OCI-LY7 (cell line): Measurements from ENCODE around the gene PRRG3. TPM values are rescaled to one million over a fixed set of nuclear protein-coding genes. Genes with fewer than 3 reads are reported as not detected.

Source experiments
- BruUV-seq: library from RNA; stranded (reverse); fragments of 400-500 nt; replicated peaks from 2 replicates; lab custom pipeline; 2021; lab: Mats Ljungman, UMichigan
- CTCF ChIA-PET: fragments of 300-600 bp; sonication (Branson Sonifier 250); formaldehyde crosslinking; loops from one replicate; lab custom pipeline; 2022; ENCODE audit warnings: antibody characterized with exemption; ENCODE audit not compliant: unreplicated experiment; lab: Charles Lee
- POLR2A ChIA-PET: fragments of 300-600 bp; sonication (Branson Sonifier 250); formaldehyde crosslinking; loops from one replicate; lab custom pipeline; 2022; ENCODE audit warnings: antibody characterized with exemption; lab: Charles Lee
- DNase-seq: peaks from one replicate; pipeline ENCODE4 v3.0.0-alpha.2; 2015; ENCODE audit warnings: low spot score
- H2AFZ ChIP-seq: fragments of 200-600 bp; sonication (generic), shearing (Covaris generic); 2 replicates; pipeline ENCODE4 v1.6.1; 2014; ENCODE audit warnings: mild to moderate bottlenecking, antibody characterized with exemption, low read length, moderate library complexity
- H3K27ac ChIP-seq: fragments of 200-600 bp; sonication (generic); 2 replicates; pipeline ENCODE4 v1.5.1; 2014; ENCODE audit warnings: mixed run types, low read depth, mild to moderate bottlenecking, moderate library complexity, low read length, inconsistent platforms; ENCODE audit not compliant: poor library complexity, severe bottlenecking
- H3K36me3 ChIP-seq: fragments of 200-600 bp; sonication (generic); 2 replicates; pipeline ENCODE4 v1.6.1; 2014; ENCODE audit warnings: mild to moderate bottlenecking, antibody characterized with exemption, low read length, moderate library complexity, mixed read lengths; ENCODE audit not compliant: insufficient read depth
- H3K4me1 ChIP-seq: fragments of 200-600 bp; sonication (generic); 2 replicates; pipeline ENCODE4 v1.5.1; 2014; ENCODE audit warnings: mild to moderate bottlenecking, low read length; ENCODE audit not compliant: insufficient read depth, poor library complexity, severe bottlenecking
- H3K4me2 ChIP-seq: fragments of 200-600 bp; sonication (generic); 2 replicates; pipeline ENCODE4 v1.6.1; 2014; ENCODE audit warnings: mild to moderate bottlenecking, low read length
- H3K4me3 ChIP-seq: fragments of 200-600 bp; sonication (generic); 2 replicates; pipeline ENCODE4 v1.5.1; 2014; ENCODE audit warnings: mild to moderate bottlenecking, low read depth, low read length; ENCODE audit not compliant: poor library complexity, severe bottlenecking
- H3K79me2 ChIP-seq: fragments of 200-600 bp; sonication (generic); 2 replicates; pipeline ENCODE4 v1.6.1; 2016; ENCODE audit warnings: low read depth, mild to moderate bottlenecking, low read length, moderate library complexity, mixed read lengths; ENCODE audit not compliant: insufficient read depth
- H3K9me2 ChIP-seq: fragments of 200-600 bp; sonication (generic); 2 replicates; pipeline ENCODE4 v1.6.1; 2016; ENCODE audit warnings: mild to moderate bottlenecking, low read length, mixed read lengths; ENCODE audit not compliant: insufficient read depth
- H3K9me3 ChIP-seq: fragments of 200-600 bp; sonication (generic); 2 replicates; pipeline ENCODE4 v1.6.1; 2014; ENCODE audit warnings: mild to moderate bottlenecking, mixed run types, low read length, mixed read lengths
- H4K20me1 ChIP-seq: fragments of 200-600 bp; sonication (generic); 2 replicates; pipeline ENCODE4 v1.6.1; 2014; ENCODE audit warnings: mild to moderate bottlenecking, antibody characterized with exemption, low read length, moderate library complexity, mixed read lengths; ENCODE audit not compliant: insufficient read depth
- EZH2phosphoT487 ChIP-seq: fragments of 200-600 bp; sonication (generic); IDR thresholded peaks from 2 replicates; pipeline ENCODE4 v1.6.1; 2018; ENCODE audit warnings: low read depth, borderline replicate concordance, mild to moderate bottlenecking, mixed run types, antibody characterized with exemption, low read length, moderate library complexity, mixed read lengths
- intact Hi-C: fragments of 100-400 bp; cut with micrococcal nuclease; formaldehyde crosslinking; loops from one replicate; pipeline ENCODE4 v1.10.0; 2022; ENCODE audit not compliant: unreplicated experiment
- total RNA-seq, 2 experiments: library from RNA; depleted of rRNA in 1 of 2; stranded (reverse); fragments of >200 nt in 1 of 2; shearing (Covaris generic) in 1 of 2; gene quantifications; 2 replicates each; pipeline ENCODE4 v1.2.3, GENCODE V29; 2014 to 2022
- TF ChIP-seq, protein P1 (sequence below): fragments of 200-600 bp; sonication (generic); conservative IDR thresholded peaks from 2 replicates; pipeline ENCODE4 v1.5.1; 2014; ENCODE audit warnings: mild to moderate bottlenecking, antibody characterized with exemption, low read length, moderate library complexity, mixed read lengths

PRRG3 gene
- total RNA-seq, 2 experiments from 2014 or later, result not detected

DNA sequence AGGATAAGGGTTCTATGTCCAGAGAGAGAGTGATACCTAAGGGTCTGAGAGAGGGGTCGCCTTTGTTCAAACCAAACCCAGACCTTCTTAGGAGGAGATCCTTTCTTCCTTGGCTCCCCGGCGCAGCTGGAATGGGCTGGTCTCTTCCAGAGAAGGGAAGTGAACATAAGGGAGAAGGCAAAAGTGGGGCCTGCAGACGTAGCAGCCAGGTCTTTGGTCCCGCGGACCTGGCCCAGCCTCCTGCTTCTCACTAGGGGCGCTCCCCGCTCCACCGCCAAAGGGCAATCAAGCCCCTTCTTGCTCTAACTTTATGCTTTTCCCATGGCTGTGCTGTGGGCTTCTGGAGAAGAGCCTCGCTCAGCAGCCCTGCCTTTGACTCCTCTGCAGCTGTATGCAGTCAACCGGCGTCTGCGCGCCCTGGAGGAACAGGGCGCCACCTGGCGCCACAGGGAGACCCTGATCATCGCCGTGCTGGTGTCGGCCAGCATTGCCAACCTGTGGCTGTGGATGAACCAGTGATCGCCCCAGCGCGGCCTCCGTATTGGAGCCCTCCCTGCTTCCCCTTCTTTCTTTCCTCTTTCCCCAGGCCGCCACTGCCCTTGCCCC lies 27.1 kb downstream of the PRRG3 start:
- peak; percentile 10 for DNase-seq
- intact Hi-C loops, result no loop called here
- ChIA-PET POLR2A (no interaction called here), CTCF (no interaction called here)
- Histone ChIP-seq H3K9me3 (no peaks in the 10 kb centered on the region), H2AFZ (no peak overlapping the region), H3K27ac (no peak overlapping the region), H3K79me2 (no peaks in the 10 kb centered on the region), H3K4me1 (no peaks in the 10 kb centered on the region), H4K20me1 (no peaks in the 10 kb centered on the region), H3K36me3 (no peaks in the 10 kb centered on the region), H3K4me3 (no peak overlapping the region), H3K4me2 (no peak overlapping the region), H3K9me2 (no peaks in the 10 kb centered on the region)
- TF ChIP-seq, protein P1, sequence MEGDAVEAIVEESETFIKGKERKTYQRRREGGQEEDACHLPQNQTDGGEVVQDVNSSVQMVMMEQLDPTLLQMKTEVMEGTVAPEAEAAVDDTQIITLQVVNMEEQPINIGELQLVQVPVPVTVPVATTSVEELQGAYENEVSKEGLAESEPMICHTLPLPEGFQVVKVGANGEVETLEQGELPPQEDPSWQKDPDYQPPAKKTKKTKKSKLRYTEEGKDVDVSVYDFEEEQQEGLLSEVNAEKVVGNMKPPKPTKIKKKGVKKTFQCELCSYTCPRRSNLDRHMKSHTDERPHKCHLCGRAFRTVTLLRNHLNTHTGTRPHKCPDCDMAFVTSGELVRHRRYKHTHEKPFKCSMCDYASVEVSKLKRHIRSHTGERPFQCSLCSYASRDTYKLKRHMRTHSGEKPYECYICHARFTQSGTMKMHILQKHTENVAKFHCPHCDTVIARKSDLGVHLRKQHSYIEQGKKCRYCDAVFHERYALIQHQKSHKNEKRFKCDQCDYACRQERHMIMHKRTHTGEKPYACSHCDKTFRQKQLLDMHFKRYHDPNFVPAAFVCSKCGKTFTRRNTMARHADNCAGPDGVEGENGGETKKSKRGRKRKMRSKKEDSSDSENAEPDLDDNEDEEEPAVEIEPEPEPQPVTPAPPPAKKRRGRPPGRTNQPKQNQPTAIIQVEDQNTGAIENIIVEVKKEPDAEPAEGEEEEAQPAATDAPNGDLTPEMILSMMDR, result peak; percentile 61
- TF ChIP-seq EZH2phosphoT487, result no peak
- BruUV-seq, result no TSS peak

DNA sequence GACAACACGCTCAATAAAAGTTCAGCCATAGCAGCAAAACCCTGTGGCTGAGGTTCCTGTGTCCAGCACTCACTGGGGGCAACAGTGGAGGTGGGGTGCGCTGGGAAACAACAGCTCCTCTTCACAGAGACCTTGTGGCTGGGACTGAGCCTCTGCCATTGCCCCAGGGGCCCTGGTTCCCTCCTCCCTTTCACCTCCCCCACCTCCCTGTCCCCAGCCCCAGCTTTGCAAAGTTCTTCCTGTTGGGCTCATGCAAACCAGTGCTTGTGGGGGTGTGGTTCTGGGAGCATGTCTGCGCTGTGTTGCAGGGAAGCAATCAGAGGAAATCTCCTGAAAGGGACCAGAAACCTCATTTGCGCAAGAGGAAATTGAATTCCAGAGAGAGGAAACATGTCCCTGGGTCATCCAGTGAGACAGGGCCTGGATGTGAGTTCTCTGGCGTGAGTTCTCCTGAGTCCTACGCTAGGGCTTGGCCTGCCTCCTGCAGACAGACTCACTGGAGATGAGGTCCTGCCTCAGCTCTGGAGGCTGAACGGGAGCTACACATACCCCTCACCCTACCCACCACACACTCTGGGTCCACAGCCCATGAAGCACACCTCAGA lies 28.0 kb downstream of the PRRG3 start:
- Histone ChIP-seq H3K4me1 (no peaks in the 10 kb centered on the region), H3K4me3 (no peak overlapping the region), H3K79me2 (no peaks in the 10 kb centered on the region), H3K9me3 (no peaks in the 10 kb centered on the region), H4K20me1 (no peaks in the 10 kb centered on the region), H2AFZ (no peak overlapping the region), H3K9me2 (no peaks in the 10 kb centered on the region), H3K27ac (no peak overlapping the region), H3K36me3 (no peaks in the 10 kb centered on the region), H3K4me2 (no peak overlapping the region)
- no peak for DNase-seq
- POLR2A ChIA-PET, result no interaction called here
- CTCF ChIA-PET, result no interaction called here
- intact Hi-C loops, result no loop called here
- TF ChIP-seq EZH2phosphoT487, result no peak
- TF ChIP-seq, protein P1, result no peak
- BruUV-seq, result no TSS peak
